Astrocyte (in vitro differentiated cells and primary cell): ENCODE results near the gene AMD1. TPM values are rescaled to one million over a fixed set of nuclear protein-coding genes. Genes with fewer than 3 reads are reported as not detected.

ENCODE experiments used
- DNase-seq: peaks from one replicate; pipeline ENCODE4 v3.0.0-alpha.2; 2010; ENCODE audit warnings: low read depth
- FAIRE-seq: peaks from 2 replicates; lab custom pipeline; 2011; peaks lifted over from hg19 to GRCh38; lab: Jason Lieb, UNC
- H2AFZ ChIP-seq: 2 replicates; pipeline ENCODE4 v1.6.0; 2012; ENCODE audit warnings: low read depth, low read length, inconsistent platforms
- H3K27ac ChIP-seq: 2 replicates; pipeline ENCODE4 v1.5.1; 2011; ENCODE audit warnings: low read depth, low read length, inconsistent platforms
- H3K27me3 ChIP-seq: 2 replicates; pipeline ENCODE4 v1.6.0; 2011; ENCODE audit warnings: low read length, inconsistent platforms; ENCODE audit not compliant: insufficient read depth
- H3K36me3 ChIP-seq: 2 replicates; pipeline ENCODE4 v1.5.1; 2011; ENCODE audit warnings: low read length, inconsistent platforms; ENCODE audit not compliant: insufficient read depth
- H3K4me1 ChIP-seq: 2 replicates; pipeline ENCODE4 v1.5.1; 2011; ENCODE audit warnings: low read length, inconsistent platforms; ENCODE audit not compliant: insufficient read depth
- H3K4me2 ChIP-seq: 2 replicates; pipeline ENCODE4 v1.6.0; 2012; ENCODE audit warnings: low read length, inconsistent platforms
- H3K4me3 ChIP-seq: 2 replicates; pipeline ENCODE4 v1.5.1; 2011; ENCODE audit warnings: low read depth, mild to moderate bottlenecking, low read length, inconsistent platforms; ENCODE audit not compliant: insufficient read depth
- H3K79me2 ChIP-seq: 2 replicates; pipeline ENCODE4 v1.6.0; 2012; ENCODE audit warnings: mild to moderate bottlenecking, low read length, inconsistent platforms; ENCODE audit not compliant: insufficient read depth
- H3K9ac ChIP-seq: 2 replicates; pipeline ENCODE4 v1.6.0; 2012; ENCODE audit warnings: mild to moderate bottlenecking, low read length, inconsistent platforms
- H3K9me3 ChIP-seq: 2 replicates; pipeline ENCODE4 v1.5.1; 2012; ENCODE audit warnings: low read depth, mild to moderate bottlenecking, low read length, inconsistent platforms; ENCODE audit not compliant: insufficient read depth
- H4K20me1 ChIP-seq: 2 replicates; pipeline ENCODE4 v1.6.0; 2012; ENCODE audit warnings: low read length, inconsistent platforms; ENCODE audit not compliant: insufficient read depth
- H3K27ac Mint-ChIP-seq: one replicate; pipeline ENCODE4 v1.8.0; 2021; ENCODE audit warnings: mild to moderate bottlenecking, mixed read lengths; ENCODE audit not compliant: unreplicated experiment
- H3K27me3 Mint-ChIP-seq: one replicate; pipeline ENCODE4 v1.8.0; 2021; ENCODE audit warnings: low read depth, mixed read lengths; ENCODE audit not compliant: unreplicated experiment
- H3K36me3 Mint-ChIP-seq: one replicate; pipeline ENCODE4 v1.8.0; 2021; ENCODE audit warnings: low read depth, mixed read lengths; ENCODE audit not compliant: unreplicated experiment
- H3K4me1 Mint-ChIP-seq: one replicate; pipeline ENCODE4 v1.8.0; 2021; ENCODE audit warnings: low read depth, mixed read lengths; ENCODE audit not compliant: unreplicated experiment
- H3K4me3 Mint-ChIP-seq: one replicate; pipeline ENCODE4 v1.8.0; 2021; ENCODE audit warnings: mild to moderate bottlenecking, moderate library complexity, mixed read lengths; ENCODE audit not compliant: unreplicated experiment
- H3K9me3 Mint-ChIP-seq: one replicate; pipeline ENCODE4 v1.8.0; 2021; ENCODE audit warnings: mild to moderate bottlenecking, mixed read lengths; ENCODE audit not compliant: unreplicated experiment
- CTCF ChIP-seq: IDR thresholded peaks from 2 replicates; pipeline ENCODE4 v1.5.1; 2011; ENCODE audit warnings: low read depth, mild to moderate bottlenecking, inconsistent platforms, low read length, moderate library complexity; ENCODE audit not compliant: insufficient read depth
- EZH2 ChIP-seq: IDR thresholded peaks from 2 replicates; pipeline ENCODE4 v1.6.1; 2012; ENCODE audit warnings: mild to moderate bottlenecking, low read length, inconsistent platforms; ENCODE audit not compliant: insufficient read depth
- total RNA-seq: library from RNA; stranded (reverse); gene quantifications from 2 replicates; pipeline ENCODE4 v1.2.1, GENCODE V29; 2021

AMD1 gene
- total RNA-seq, 1 donor from 2014 or later = 71.6 TPM

GRCh38 chr6:110881546-110882273 is 7.1 kb downstream of the AMD1 start:
- no peak overlapping the region for H3K27ac Mint-ChIP-seq
- no peaks in the 10 kb centered on the region for H3K36me3 Mint-ChIP-seq
- Histone ChIP-seq H3K79me2 (peaks cover 100% of the 10 kb centered on the region), H4K20me1 (peaks cover 98% of the 10 kb centered on the region), H3K4me2 (no peak overlapping the region), H3K36me3 (peaks cover 1% of the 10 kb centered on the region), H3K9me3 (no peaks in the 10 kb centered on the region), H2AFZ (no peak overlapping the region), H3K4me1 (peaks cover 21% of the 10 kb centered on the region), H3K27ac (no peak overlapping the region), H3K9ac (no peak overlapping the region), H3K27me3 (no peaks in the 10 kb centered on the region), H3K4me3 (no peak overlapping the region)
- peaks cover 43% of the 10 kb centered on the region for H3K4me1 Mint-ChIP-seq
- H3K27me3 Mint-ChIP-seq = no peaks in the 10 kb centered on the region
- H3K9me3 Mint-ChIP-seq = no peaks in the 10 kb centered on the region
- FAIRE-seq (no peak), DNase-seq (no peak)
- TF ChIP-seq CTCF = no peak
- no peak for TF ChIP-seq EZH2
- peak overlapping the region; percentile 41 for H3K4me3 Mint-ChIP-seq

- no peak overlapping the region for H3K9ac ChIP-seq
- Mint-ChIP-seq H3K27ac (no peak overlapping the region), H3K36me3 (no peaks in the 10 kb centered on the region), H3K4me3 (peak overlapping the region; percentile 41), H3K27me3 (no peaks in the 10 kb centered on the region), H3K4me1 (peaks cover 45% of the 10 kb centered on the region), H3K9me3 (no peaks in the 10 kb centered on the region)
- H3K9me3 ChIP-seq = no peaks in the 10 kb centered on the region
- H4K20me1 ChIP-seq = peaks cover 97% of the 10 kb centered on the region
- peaks cover 100% of the 10 kb centered on the region for H3K79me2 ChIP-seq
- TF ChIP-seq EZH2 = no peak
- no peak for TF ChIP-seq CTCF
- peaks cover 15% of the 10 kb centered on the region for H3K4me1 ChIP-seq
- FAIRE-seq = no peak
- H3K4me3 ChIP-seq = no peak overlapping the region
- no peak overlapping the region for H3K4me2 ChIP-seq
- H3K36me3 ChIP-seq = peaks cover 3% of the 10 kb centered on the region
- no peak overlapping the region for H3K27ac ChIP-seq
- no peaks in the 10 kb centered on the region for H3K27me3 ChIP-seq
- no peak overlapping the region for H2AFZ ChIP-seq
- DNase-seq = no peak
Observed at GRCh38 chr6:110882274-110882619, 7.7 kb downstream of the AMD1 start.
